K562 (cell line): ENCODE measurements around the gene ADSS1. TPM values are rescaled to one million over a fixed set of nuclear protein-coding genes. Genes with fewer than 3 reads are reported as not detected.

Source experiments
- ATAC-seq: fragments of 200-7000 bp; cut with Tn5 transposase; 3 replicates; pipeline ENCODE4 v1.9.1; 2020; ENCODE audit warnings: moderate library complexity
- BruUV-seq: library from RNA; stranded (reverse); fragments of 400-500 nt; replicated peaks from 2 replicates; lab custom pipeline; 2021; lab: Mats Ljungman, UMichigan
- CTCF ChIA-PET: fragments of 300-600 bp; formaldehyde crosslinking; extraction: SDS; loops from one replicate; lab custom pipeline; 2021; ENCODE audit warnings: low intra/inter-chr PET ratio; lab: Yijun Ruan, JAX
- POLR2A ChIA-PET: fragments of 300-600, 350-650 bp; sonication (Branson Sonifier 250); formaldehyde crosslinking; extraction: SDS; loops from one replicate; lab custom pipeline; 2021; ENCODE audit warnings: antibody characterized with exemption, inconsistent platforms; lab: Yijun Ruan, JAX
- DNase-seq, 4 experiments: peaks; one replicate each; pipeline versions ENCODE4 v3.0.0 to v3.0.0-alpha.2; 2011 to 2018; ENCODE audit warnings: low spot score in 3 of 4, mixed read lengths in 3 of 4; ENCODE audit errors: extremely low read depth in 1 of 4
- FAIRE-seq: peaks from 2 replicates; lab custom pipeline; 2011; peaks lifted over from hg19 to GRCh38; lab: Jason Lieb, UNC
- H2AFZ ChIP-seq: 2 replicates; pipeline ENCODE4 v1.6.0; 2011; ENCODE audit warnings: low read depth, low read length, control low read depth, inconsistent platforms
- H3K27ac ChIP-seq: fragments of 200-600 bp; 3 replicates; pipeline ENCODE4 v1.8.0; 2011; ENCODE audit warnings: low read depth, mild to moderate bottlenecking, control low read depth, inconsistent platforms, low read length, moderate library complexity, mixed read lengths; ENCODE audit errors: extremely low read depth
- H3K27me3 ChIP-seq, 2 experiments: fragments of 300-600 bp in 1 of 2; 2 replicates in 1 of 2; 3 replicates in 1 of 2; pipeline versions ENCODE4 v1.6.0 to v1.8.0; 2011; ENCODE audit warnings: inconsistent platforms in 2 of 2, low read length in 2 of 2, mild to moderate bottlenecking in 1 of 2, mixed read lengths in 1 of 2, moderate library complexity in 1 of 2; ENCODE audit not compliant: control insufficient read depth in 2 of 2, insufficient read depth in 2 of 2
- H3K36me3 ChIP-seq: fragments of 300-600 bp; 3 replicates; pipeline ENCODE4 v1.8.0; 2011; ENCODE audit warnings: mild to moderate bottlenecking, low read length, inconsistent platforms; ENCODE audit not compliant: control insufficient read depth, insufficient read depth
- H3K4me1 ChIP-seq, 2 experiments: fragments of 200-600 bp in 1 of 2; replicated peaks in 1 of 2; 2 replicates in 1 of 2; 3 replicates in 1 of 2; pipeline versions ENCODE4 v1.5.1 to v1.8.0; 2011; ENCODE audit warnings: inconsistent platforms in 2 of 2, low read length in 2 of 2, mild to moderate bottlenecking in 1 of 2, mixed read lengths in 1 of 2, moderate library complexity in 1 of 2; ENCODE audit not compliant: control insufficient read depth in 2 of 2, insufficient read depth in 2 of 2
- H3K4me2 ChIP-seq: 2 replicates; pipeline ENCODE4 v1.6.1; 2011; ENCODE audit warnings: low read length, control low read depth, inconsistent platforms, mixed read lengths; ENCODE audit not compliant: insufficient read depth
- H3K4me3 ChIP-seq: fragments of 200-600 bp; sonication (generic), shearing (Covaris generic); 2 replicates; pipeline ENCODE4 v1.5.1; 2016; ENCODE audit warnings: control low read depth, inconsistent platforms
- H3K79me2 ChIP-seq: fragments of 200-600 bp; 3 replicates; pipeline ENCODE4 v1.8.0; 2011; ENCODE audit warnings: low read length, inconsistent platforms; ENCODE audit not compliant: control insufficient read depth, insufficient read depth
- H3K9ac ChIP-seq, 2 experiments: 2 replicates each; pipeline versions ENCODE4 v1.6.0 to v1.6.1; 2011; ENCODE audit warnings: low read depth in 2 of 2, low read length in 2 of 2, control low read depth in 1 of 2, inconsistent platforms in 1 of 2, mild to moderate bottlenecking in 1 of 2, mixed read lengths in 1 of 2; ENCODE audit not compliant: insufficient read depth in 1 of 2
- H3K9me1 ChIP-seq: one replicate; pipeline ENCODE4 v1.6.0; 2011; ENCODE audit warnings: inconsistent platforms, mild to moderate bottlenecking, low read length, moderate library complexity; ENCODE audit not compliant: control insufficient read depth, insufficient read depth
- H3K9me3 ChIP-seq: replicated peaks from 2 replicates; pipeline ENCODE4 v1.5.1; 2011; ENCODE audit warnings: low read depth, low read length, inconsistent platforms; ENCODE audit not compliant: control insufficient read depth, insufficient read depth
- H4K20me1 ChIP-seq: replicated peaks from 2 replicates; pipeline ENCODE4 v1.6.1; 2011; ENCODE audit warnings: low read length, inconsistent platforms, mixed read lengths; ENCODE audit not compliant: control insufficient read depth, insufficient read depth
- EGR1 ChIP-seq: fragments of 450-650 bp; conservative IDR thresholded peaks from 2 replicates; pipeline ENCODE4 v1.6.1; 2017; ENCODE audit warnings: mild to moderate bottlenecking
- FOXK2 ChIP-seq, 2 experiments: fragments of 450-650 bp; IDR thresholded peaks in 1 of 2; conservative IDR thresholded peaks in 1 of 2; 2 replicates each; pipeline ENCODE4 v1.6.1; 2016; ENCODE audit warnings: low read depth in 2 of 2, mild to moderate bottlenecking in 1 of 2
- IFI16 ChIP-seq: fragments of 250-450 bp; sonication (Bioruptor Pico); IDR thresholded peaks from 2 replicates; pipeline ENCODE4 v2.1.2; 2022; ENCODE audit warnings: mild to moderate bottlenecking, inconsistent platforms
- KLF6 ChIP-seq: fragments of 250-450 bp; sonication (Bioruptor Pico); IDR thresholded peaks from 2 replicates; pipeline ENCODE4 v1.4.0; 2020; ENCODE audit warnings: mild to moderate bottlenecking, moderate library complexity, borderline replicate concordance
- NCOA6 ChIP-seq: fragments of 450-650 bp; IDR thresholded peaks from 2 replicates; pipeline ENCODE4 v1.6.1; 2017; ENCODE audit warnings: mild to moderate bottlenecking
- WGBS: fragments of 100-300 bp; shearing (Covaris generic); methylation state at CpG from one replicate; pipeline ENCODE4 v1.1.6; 2016; ENCODE audit warnings: low coverage, mixed read lengths; ENCODE audit not compliant: insufficient coverage; ENCODE audit errors: missing lambda C conversion rate; 5-methylcytosine and 5-hydroxymethylcytosine counted together
- in situ Hi-C: fragments of 300-500 bp; cut with MboI; formaldehyde crosslinking; loops from 4 replicates; pipeline ENCODE4 v1.15.0; 2018; ENCODE audit warnings: inconsistent platforms, mixed read lengths
- intact Hi-C: fragments of 100-400 bp; cut with micrococcal nuclease; formaldehyde crosslinking; loops from 2 replicates; pipeline ENCODE4 v1.14.2; 2022
- polyA plus RNA-seq, 8 experiments: library from polyadenylated mRNA; depleted of rRNA in 4 of 8; stranded (reverse) in 5 of 8; unstranded in 3 of 8; fragments of >200 nt; fragmentation: Nextera tagmentation in 2 of 8; fragmentation: Illumina TruSeq in 1 of 8; extraction: Ambion mirVana in 2 of 8; extraction: Trizol in 1 of 8; gene quantifications; 2 replicates each; pipeline versions ENCODE4 v1.2.1 to v1.2.3, GENCODE V29; 2011 to 2014; ENCODE audit warnings: inconsistent platforms in 1 of 8, missing spikeins in 1 of 8
- total RNA-seq, 7 experiments: library from RNA; depleted of rRNA in 6 of 7; stranded (reverse); fragments of >200 nt in 6 of 7; fragmentation: Illumina TruSeq in 2 of 7; extraction: Trizol in 2 of 7; gene quantifications; 2 replicates each; pipeline versions ENCODE4 v1.2.1 to v1.2.3, GENCODE V29; 2011 to 2021; ENCODE audit warnings: low replicate concordance in 1 of 7
- TF ChIP-seq, protein P1 (sequence below): fragments of 250-450 bp; sonication (Bioruptor Pico); IDR thresholded peaks from 2 replicates; pipeline ENCODE4 v1.6.1; 2021; ENCODE audit warnings: mild to moderate bottlenecking
- TF ChIP-seq, protein P2 (sequence below), 2 experiments: fragments of 450-650 bp; IDR thresholded peaks; 2 replicates each; pipeline ENCODE4 v1.6.1; 2016; ENCODE audit warnings: mild to moderate bottlenecking in 2 of 2, borderline replicate concordance in 1 of 2, low read depth in 1 of 2, moderate library complexity in 1 of 2
- TF ChIP-seq, protein P3 (sequence below): fragments of 250-450 bp; sonication (Bioruptor Pico); IDR thresholded peaks from 2 replicates; pipeline ENCODE4 v1.8.0; 2021; ENCODE audit warnings: borderline replicate concordance, mild to moderate bottlenecking, moderate library complexity; ENCODE audit not compliant: poor library complexity, severe bottlenecking

ADSS1 gene
- total and polyA plus RNA-seq, 9 of the 15 experiments (the other 6 are each of a cell fraction or from before 2014, with no cell fraction given) = 0.53 to 5.9 (median 3.9) TPM

DNA sequence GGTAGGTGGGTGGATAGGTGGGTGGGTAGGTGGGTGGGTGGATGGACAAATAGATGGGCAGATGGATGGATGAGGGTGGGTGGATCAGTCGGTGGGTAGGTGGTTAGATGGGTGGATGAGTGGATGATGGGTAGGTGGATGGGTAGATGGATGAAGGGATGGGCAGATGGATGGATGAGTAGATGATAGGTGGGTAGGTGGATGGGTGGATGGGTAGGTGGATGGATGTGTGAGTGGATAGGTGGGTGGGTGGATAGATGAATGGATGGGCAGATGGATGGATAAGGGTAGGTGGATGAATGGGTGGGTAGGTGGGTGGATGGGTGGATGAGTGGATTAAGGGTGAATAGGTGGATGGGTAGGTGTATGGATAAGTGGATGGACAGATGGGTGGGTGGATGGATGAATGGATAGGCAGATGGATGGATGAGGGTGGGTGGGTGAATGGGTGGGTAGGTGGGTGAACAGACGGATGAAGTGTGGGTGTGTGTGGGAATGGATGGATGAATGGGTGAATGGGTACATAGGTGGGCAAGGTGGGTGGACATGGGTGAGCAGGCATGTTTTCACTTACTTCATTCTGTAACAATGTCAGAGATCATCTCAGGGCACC lies 37.9 kb upstream of the ADSS1 start:
- no peak for FAIRE-seq
- H3K27ac ChIP-seq = no peak overlapping the region

More for the DNA sequence above, 37.9 kb upstream of the ADSS1 start:
- CTCF ChIA-PET = no interaction called here
- BruUV-seq = no TSS peak
- WGBS = 40% methylated on average over 2 of the region's 2 CpGs
- Histone ChIP-seq H3K9me3 (no peaks in the 10 kb centered on the region), H3K36me3 (peaks cover 5% of the 10 kb centered on the region; the same call in 1 of the 3 replicates), H4K20me1 (no peaks in the 10 kb centered on the region; the same call in 1 of the 2 replicates), H3K9me1 (no peaks in the 10 kb centered on the region), H3K4me1 (peaks cover 8 to 57% of the 10 kb centered on the region in 2 experiments; a peak in 4 of 5 replicates), H2AFZ (no peak overlapping the region), H3K27me3 (no peaks in the 10 kb centered on the region), H3K4me2 (no peak overlapping the region), H3K9ac (no peak overlapping the region), H3K79me2 (peaks cover 14% of the 10 kb centered on the region), H3K4me3 (no peak overlapping the region)
- TF ChIP-seq, protein P1, sequence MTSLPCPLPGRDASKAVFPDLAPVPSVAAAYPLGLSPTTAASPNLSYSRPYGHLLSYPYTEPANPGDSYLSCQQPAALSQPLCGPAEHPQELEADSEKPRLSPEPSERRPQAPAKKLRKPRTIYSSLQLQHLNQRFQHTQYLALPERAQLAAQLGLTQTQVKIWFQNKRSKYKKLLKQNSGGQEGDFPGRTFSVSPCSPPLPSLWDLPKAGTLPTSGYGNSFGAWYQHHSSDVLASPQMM (CRISPR knock-in tag) = no peak
- no peak for TF ChIP-seq IFI16 (CRISPR knock-in tag)
- TF ChIP-seq KLF6 = no peak
- TF ChIP-seq, protein P2, sequence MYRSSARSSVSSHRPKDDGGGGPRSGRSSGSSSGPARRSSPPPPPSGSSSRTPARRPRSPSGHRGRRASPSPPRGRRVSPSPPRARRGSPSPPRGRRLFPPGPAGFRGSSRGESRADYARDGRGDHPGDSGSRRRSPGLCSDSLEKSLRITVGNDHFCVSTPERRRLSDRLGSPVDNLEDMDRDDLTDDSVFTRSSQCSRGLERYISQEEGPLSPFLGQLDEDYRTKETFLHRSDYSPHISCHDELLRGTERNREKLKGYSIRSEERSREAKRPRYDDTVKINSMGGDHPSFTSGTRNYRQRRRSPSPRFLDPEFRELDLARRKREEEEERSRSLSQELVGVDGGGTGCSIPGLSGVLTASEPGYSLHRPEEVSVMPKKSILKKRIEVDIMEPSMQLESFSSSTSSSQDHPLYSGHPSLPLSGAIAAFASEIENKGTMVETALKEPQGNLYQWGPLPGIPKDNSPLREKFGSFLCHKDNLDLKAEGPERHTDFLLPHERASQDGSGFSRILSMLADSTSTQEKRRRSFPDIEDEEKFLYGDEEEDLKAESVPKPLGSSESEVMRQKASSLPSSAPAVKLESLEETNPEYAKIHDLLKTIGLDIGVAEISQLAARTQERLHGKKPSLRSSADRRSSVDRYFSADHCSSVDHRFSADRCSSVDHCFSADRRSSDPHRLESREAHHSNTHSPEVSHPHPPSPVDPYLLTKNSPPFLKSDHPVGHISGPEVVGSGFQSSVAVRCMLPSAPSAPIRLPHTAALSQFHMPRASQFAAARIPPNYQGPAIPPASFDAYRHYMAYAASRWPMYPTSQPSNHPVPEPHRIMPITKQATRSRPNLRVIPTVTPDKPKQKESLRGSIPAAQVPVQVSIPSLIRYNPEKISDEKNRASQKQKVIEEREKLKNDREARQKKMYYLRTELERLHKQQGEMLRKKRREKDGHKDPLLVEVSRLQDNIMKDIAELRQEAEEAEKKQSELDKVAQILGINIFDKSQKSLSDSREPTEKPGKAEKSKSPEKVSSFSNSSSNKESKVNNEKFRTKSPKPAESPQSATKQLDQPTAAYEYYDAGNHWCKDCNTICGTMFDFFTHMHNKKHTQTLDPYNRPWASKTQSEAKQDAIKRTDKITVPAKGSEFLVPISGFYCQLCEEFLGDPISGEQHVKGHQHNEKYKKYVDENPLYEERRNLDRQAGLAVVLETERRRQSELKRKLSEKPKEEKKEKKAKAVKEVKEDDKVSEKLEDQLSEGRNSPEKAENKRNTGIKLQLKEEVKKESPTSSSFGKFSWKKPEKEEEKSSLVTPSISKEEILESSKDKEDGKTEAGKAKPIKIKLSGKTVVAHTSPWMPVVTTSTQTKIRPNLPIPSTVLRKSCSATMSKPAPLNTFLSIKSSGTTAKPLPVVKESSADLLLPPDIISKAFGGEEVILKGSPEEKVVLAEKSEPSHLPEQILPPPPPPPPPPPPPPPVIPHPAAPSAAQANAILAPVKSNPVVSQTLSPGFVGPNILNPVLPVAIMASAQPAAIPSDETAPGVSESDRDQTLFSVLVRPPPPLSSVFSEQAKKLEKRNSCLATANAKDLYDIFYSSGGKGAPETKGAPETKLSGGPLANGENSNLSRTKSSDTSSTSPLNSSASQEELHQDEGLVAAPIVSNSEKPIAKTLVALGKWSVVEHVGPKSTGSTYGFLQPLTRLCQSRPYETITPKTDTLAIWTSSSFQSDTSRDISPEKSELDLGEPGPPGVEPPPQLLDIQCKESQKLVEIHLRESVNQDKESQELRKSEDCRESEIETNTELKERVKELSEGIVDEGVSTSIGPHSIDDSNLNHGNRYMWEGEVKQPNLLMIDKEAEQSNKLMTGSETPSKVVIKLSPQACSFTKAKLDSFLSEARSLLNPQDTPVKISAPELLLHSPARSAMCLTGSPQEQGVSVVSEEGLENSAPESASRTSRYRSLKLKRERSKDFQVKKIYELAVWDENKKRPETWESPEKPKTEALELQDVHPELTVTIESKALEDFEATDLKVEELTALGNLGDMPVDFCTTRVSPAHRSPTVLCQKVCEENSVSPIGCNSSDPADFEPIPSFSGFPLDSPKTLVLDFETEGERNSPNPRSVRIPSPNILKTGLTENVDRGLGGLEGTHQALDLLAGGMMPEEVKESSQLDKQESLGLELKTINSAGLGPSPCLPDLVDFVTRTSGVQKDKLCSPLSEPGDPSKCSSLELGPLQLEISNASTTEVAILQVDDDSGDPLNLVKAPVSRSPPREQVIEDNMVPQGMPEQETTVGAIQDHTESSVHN (IDR thresholded peaks at IDR 0.05; ENCODE audit: borderline replicate concordance in 1 of 2, low read depth in 1 of 2) = no peak
- TF ChIP-seq NCOA6 = no peak
- TF ChIP-seq FOXK2 (conservative IDR thresholded peaks at IDR 0.05 in 1 of 2, IDR thresholded peaks at IDR 0.05 in 1 of 2; ENCODE audit: low read depth in 2 of 2) = no peak
- 0 out of 2 replicates have a peak, but pooled peaks have one; percentile 12 for TF ChIP-seq EGR1
- TF ChIP-seq, protein P3, sequence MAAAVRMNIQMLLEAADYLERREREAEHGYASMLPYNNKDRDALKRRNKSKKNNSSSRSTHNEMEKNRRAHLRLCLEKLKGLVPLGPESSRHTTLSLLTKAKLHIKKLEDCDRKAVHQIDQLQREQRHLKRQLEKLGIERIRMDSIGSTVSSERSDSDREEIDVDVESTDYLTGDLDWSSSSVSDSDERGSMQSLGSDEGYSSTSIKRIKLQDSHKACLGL (CRISPR knock-in tag) = no peak
- intact Hi-C loops (no loop called here), in situ Hi-C loops (no loop called here)
- no peak for ATAC-seq
- DNase-seq = no peak
- POLR2A ChIA-PET = no interaction called here
